HG02885 (cell line): Measurements from ENCODE around the gene ZNF182.

Experiments
- ATAC-seq: cut with Tn5 transposase; IDR thresholded peaks from one replicate; pipeline ENCODE4 v1.9.1; 2021; ENCODE audit warnings: mild to moderate bottlenecking; ENCODE audit not compliant: unreplicated experiment, poor library complexity

The ZNF182 gene

GRCh38 chrX:47927212-47927611 lies 76.6 kb downstream of the ZNF182 start:
- no peak for ATAC-seq
